Mesenchymal stem cell (in vitro differentiated cells and primary cell): Measurements from ENCODE around the gene PAX5.

ENCODE experiments used
- DNase-seq: peaks from one replicate; pipeline ENCODE4 v3.0.0-alpha.2; 2013
- H2AFZ ChIP-seq: one replicate; pipeline ENCODE4 v1.6.1; 2013; ENCODE audit warnings: low read depth, mild to moderate bottlenecking, control low read depth, inconsistent platforms, low read length, moderate library complexity
- H2AK5ac ChIP-seq: 2 replicates; pipeline ENCODE4 v1.6.1; 2013; ENCODE audit warnings: low read length, moderate library complexity, mild to moderate bottlenecking, inconsistent platforms; ENCODE audit not compliant: severe bottlenecking
- H2BK120ac ChIP-seq: one replicate; pipeline ENCODE4 v1.6.1; 2013; ENCODE audit warnings: low read depth, mild to moderate bottlenecking, inconsistent platforms, low read length, moderate library complexity
- H2BK12ac ChIP-seq, 2 experiments: one replicate each; pipeline ENCODE4 v1.6.1; 2013; ENCODE audit warnings: inconsistent platforms in 2 of 2, low read length in 2 of 2, mild to moderate bottlenecking in 2 of 2, moderate library complexity in 2 of 2, control low read depth in 1 of 2
- H2BK15ac ChIP-seq: one replicate; pipeline ENCODE4 v1.6.1; 2013; ENCODE audit warnings: mild to moderate bottlenecking, low read depth, inconsistent platforms; ENCODE audit not compliant: poor library complexity, severe bottlenecking
- H2BK5ac ChIP-seq: 2 replicates; pipeline ENCODE4 v1.6.1; 2013; ENCODE audit warnings: low read depth, mild to moderate bottlenecking, low read length, control low read depth, inconsistent platforms; ENCODE audit not compliant: poor library complexity, severe bottlenecking
- H3K14ac ChIP-seq, 2 experiments: one replicate each; pipeline ENCODE4 v1.6.1; 2013; ENCODE audit warnings: inconsistent platforms in 2 of 2, low read length in 2 of 2, control low read depth in 1 of 2, mild to moderate bottlenecking in 1 of 2, moderate library complexity in 1 of 2
- H3K18ac ChIP-seq, 2 experiments: one replicate each; pipeline ENCODE4 v1.6.1; 2013; ENCODE audit warnings: inconsistent platforms in 2 of 2, low read length in 2 of 2, control low read depth in 1 of 2, low read depth in 1 of 2, mild to moderate bottlenecking in 1 of 2
- H3K23ac ChIP-seq, 2 experiments: one replicate each; pipeline ENCODE4 v1.6.1; 2013; ENCODE audit warnings: inconsistent platforms in 2 of 2, low read length in 2 of 2, mild to moderate bottlenecking in 2 of 2, moderate library complexity in 2 of 2, control low read depth in 1 of 2
- H3K27ac ChIP-seq: 2 replicates; pipeline ENCODE4 v1.5.1; 2013; ENCODE audit warnings: mild to moderate bottlenecking, moderate library complexity, low read length, control low read depth, inconsistent platforms; ENCODE audit not compliant: poor library complexity, severe bottlenecking
- H3K27me3 ChIP-seq, 2 experiments: 2 replicates each; pipeline versions ENCODE4 v1.6.1 to v1.7.0; 2013; ENCODE audit warnings: low read length in 2 of 2, mild to moderate bottlenecking in 2 of 2, moderate library complexity in 2 of 2, control low read depth in 1 of 2, inconsistent platforms in 1 of 2; ENCODE audit not compliant: control insufficient read depth in 1 of 2, insufficient read depth in 1 of 2
- H3K36me3 ChIP-seq, 2 experiments: 2 replicates each; pipeline versions ENCODE4 v1.6.1 to v1.7.0; 2013; ENCODE audit warnings: low read length in 2 of 2, control low read depth in 1 of 2, inconsistent platforms in 1 of 2, low read depth in 1 of 2, mild to moderate bottlenecking in 1 of 2; ENCODE audit not compliant: insufficient read depth in 2 of 2, control insufficient read depth in 1 of 2
- H3K4ac ChIP-seq, 2 experiments: one replicate each; pipeline ENCODE4 v1.6.1; 2013; ENCODE audit warnings: inconsistent platforms in 2 of 2, low read length in 2 of 2, mild to moderate bottlenecking in 2 of 2, moderate library complexity in 2 of 2, control low read depth in 1 of 2, low read depth in 1 of 2
- H3K4me1 ChIP-seq: 2 replicates; pipeline ENCODE4 v1.6.1; 2013; ENCODE audit warnings: low read depth, low read length, control low read depth; ENCODE audit not compliant: control insufficient read depth, insufficient read depth
- H3K4me2 ChIP-seq: 2 replicates; pipeline ENCODE4 v1.6.1; 2013; ENCODE audit warnings: low read length, mild to moderate bottlenecking, inconsistent platforms; ENCODE audit not compliant: poor library complexity, severe bottlenecking
- H3K4me3 ChIP-seq, 2 experiments: 2 replicates each; pipeline versions ENCODE4 v1.5.1 to v1.7.0; 2013; ENCODE audit warnings: low read length in 2 of 2, mild to moderate bottlenecking in 2 of 2, control low read depth in 1 of 2, low read depth in 1 of 2; ENCODE audit not compliant: insufficient read depth in 1 of 2
- H3K79me1 ChIP-seq: replicated peaks from 2 replicates; pipeline ENCODE4 v1.6.1; 2013; ENCODE audit warnings: mild to moderate bottlenecking, control low read depth, low read length, inconsistent platforms; ENCODE audit not compliant: poor library complexity, severe bottlenecking
- H3K9ac ChIP-seq: 2 replicates; pipeline ENCODE4 v1.7.0; 2013; ENCODE audit warnings: mild to moderate bottlenecking, low read length, moderate library complexity
- H3K9me3 ChIP-seq: 2 replicates; pipeline ENCODE4 v1.7.0; 2013; ENCODE audit warnings: mild to moderate bottlenecking, low read length; ENCODE audit not compliant: control insufficient read depth
- H4K8ac ChIP-seq: one replicate; pipeline ENCODE4 v1.6.1; 2013; ENCODE audit warnings: inconsistent platforms, mild to moderate bottlenecking, low read length, moderate library complexity
- H4K91ac ChIP-seq: one replicate; pipeline ENCODE4 v1.6.1; 2013; ENCODE audit warnings: mild to moderate bottlenecking, low read length, inconsistent platforms
- WGBS: methylation state at CpG from one replicate; pipeline ENCODE4 v1.1.7; 2013; ENCODE audit warnings: mixed read lengths; 5-methylcytosine and 5-hydroxymethylcytosine counted together

PAX5 gene

GRCh38 chr9:37031081-37031480 is 3.0 kb downstream of the PAX5 start:
- WGBS, result 57% methylated on average over 3 of the region's 4 CpGs
- no peaks in the 10 kb centered on the region for H3K36me3 ChIP-seq
- H3K18ac ChIP-seq, result no peak overlapping the region
- H2AK5ac ChIP-seq, result no peak overlapping the region
- peaks cover 96 to 100% of the 10 kb centered on the region in 2 experiments for H3K27me3 ChIP-seq
- no peak overlapping the region for H2BK120ac ChIP-seq
- no peak overlapping the region for H3K4me3 ChIP-seq
- no peak overlapping the region for H3K23ac ChIP-seq
- H3K14ac ChIP-seq, result no peak overlapping the region
- H3K27ac ChIP-seq, result no peak overlapping the region
- H3K9me3 ChIP-seq, result peaks cover 5% of the 10 kb centered on the region
- H2AFZ ChIP-seq, result no peak overlapping the region
- no peak overlapping the region for H2BK5ac ChIP-seq
- no peaks in the 10 kb centered on the region for H3K79me1 ChIP-seq
- DNase-seq, result no peak
- H4K91ac ChIP-seq, result no peak overlapping the region
- H2BK15ac ChIP-seq, result no peak overlapping the region
- no peak overlapping the region for H2BK12ac ChIP-seq
- no peak overlapping the region for H4K8ac ChIP-seq
- H3K4me1 ChIP-seq, result peaks cover 38% of the 10 kb centered on the region
- no peak overlapping the region for H3K9ac ChIP-seq
- H3K4me2 ChIP-seq, result no peak overlapping the region
- H3K4ac ChIP-seq, result no peak overlapping the region

- WGBS, result 18% methylated on average over 7 of the region's 7 CpGs
- no peak overlapping the region for H2BK15ac ChIP-seq
- H3K23ac ChIP-seq, result no peak overlapping the region
- no peak overlapping the region for H3K9ac ChIP-seq
- H3K4me2 ChIP-seq, result no peak overlapping the region
- no peak overlapping the region for H2BK12ac ChIP-seq
- H4K91ac ChIP-seq, result no peak overlapping the region
- no peak overlapping the region for H2AFZ ChIP-seq
- H3K79me1 ChIP-seq, result no peaks in the 10 kb centered on the region
- H3K27me3 ChIP-seq, result peaks cover 96 to 100% of the 10 kb centered on the region in 2 experiments
- no peak overlapping the region for H3K14ac ChIP-seq
- no peak overlapping the region for H3K27ac ChIP-seq
- DNase-seq, result no peak
- no peaks in the 10 kb centered on the region for H3K36me3 ChIP-seq
- no peak overlapping the region for H2BK5ac ChIP-seq
- no peak overlapping the region for H3K4ac ChIP-seq
- H3K4me3 ChIP-seq, result no peak overlapping the region
- peaks cover 5% of the 10 kb centered on the region for H3K9me3 ChIP-seq
- no peak overlapping the region for H3K18ac ChIP-seq
- H3K4me1 ChIP-seq, result peaks cover 38% of the 10 kb centered on the region
- H2BK120ac ChIP-seq, result no peak overlapping the region
- H4K8ac ChIP-seq, result no peak overlapping the region
- no peak overlapping the region for H2AK5ac ChIP-seq
Observed at GRCh38 chr9:37030611-37030939, 3.5 kb downstream of the PAX5 start.

GRCh38 chr9:37029776-37030610 is 4.1 kb downstream of the PAX5 start:
- H3K9ac ChIP-seq, result no peak overlapping the region

GRCh38 chr9:37029304-37029775 is 4.7 kb downstream of the PAX5 start:
- Histone ChIP-seq H3K14ac (no peak overlapping the region), H2AK5ac (no peak overlapping the region), H2BK120ac (no peak overlapping the region), H3K18ac (no peak overlapping the region), H3K36me3 (no peaks in the 10 kb centered on the region), H3K4ac (no peak overlapping the region), H3K9ac (no peak overlapping the region), H2BK15ac (no peak overlapping the region), H3K27ac (no peak overlapping the region), H3K4me3 (no peak overlapping the region), H4K8ac (no peak overlapping the region), H3K23ac (no peak overlapping the region), H3K9me3 (peaks cover 5% of the 10 kb centered on the region), H3K4me2 (no peak overlapping the region), H3K79me1 (no peaks in the 10 kb centered on the region), H2BK5ac (no peak overlapping the region), H2BK12ac (no peak overlapping the region), H3K4me1 (peaks cover 36% of the 10 kb centered on the region), H2AFZ (no peak overlapping the region), H4K91ac (no peak overlapping the region), H3K27me3 (peaks cover 96 to 100% of the 10 kb centered on the region in 2 experiments)
- DNase-seq, result no peak
- 2% methylated on average over 23 of the region's 23 CpGs for WGBS

More at GRCh38 chr9:37029776-37030610, 4.1 kb downstream of the PAX5 start:
- Histone ChIP-seq H4K8ac (no peak overlapping the region), H4K91ac (no peak overlapping the region), H3K23ac (no peak overlapping the region), H3K79me1 (no peaks in the 10 kb centered on the region), H3K4me3 (peak overlapping the region in 1 of 2 experiments; percentile 51), H3K14ac (no peak overlapping the region), H3K4me1 (peaks cover 40% of the 10 kb centered on the region), H3K36me3 (no peaks in the 10 kb centered on the region), H2AK5ac (no peak overlapping the region), H2BK12ac (no peak overlapping the region), H3K4me2 (no peak overlapping the region), H3K18ac (no peak overlapping the region), H2BK15ac (no peak overlapping the region), H2BK120ac (no peak overlapping the region), H3K4ac (no peak overlapping the region), H3K27me3 (peaks cover 96 to 100% of the 10 kb centered on the region in 2 experiments), H3K27ac (no peak overlapping the region), H2AFZ (no peak overlapping the region), H3K9me3 (peaks cover 5% of the 10 kb centered on the region), H2BK5ac (no peak overlapping the region)
- no peak for DNase-seq
- WGBS, result 7% methylated on average over 46 of the region's 53 CpGs
